LNCAP (cell line): ENCODE measurements around the gene MRGPRF.

Source experiments
- TF ChIP-seq, protein P1 (sequence below): fragments of 450-650 bp; IDR thresholded peaks from 2 replicates; pipeline ENCODE4 v1.5.1; 2017; ENCODE audit warnings: mild to moderate bottlenecking

MRGPRF gene, protein sequence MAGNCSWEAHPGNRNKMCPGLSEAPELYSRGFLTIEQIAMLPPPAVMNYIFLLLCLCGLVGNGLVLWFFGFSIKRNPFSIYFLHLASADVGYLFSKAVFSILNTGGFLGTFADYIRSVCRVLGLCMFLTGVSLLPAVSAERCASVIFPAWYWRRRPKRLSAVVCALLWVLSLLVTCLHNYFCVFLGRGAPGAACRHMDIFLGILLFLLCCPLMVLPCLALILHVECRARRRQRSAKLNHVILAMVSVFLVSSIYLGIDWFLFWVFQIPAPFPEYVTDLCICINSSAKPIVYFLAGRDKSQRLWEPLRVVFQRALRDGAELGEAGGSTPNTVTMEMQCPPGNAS

DNA sequence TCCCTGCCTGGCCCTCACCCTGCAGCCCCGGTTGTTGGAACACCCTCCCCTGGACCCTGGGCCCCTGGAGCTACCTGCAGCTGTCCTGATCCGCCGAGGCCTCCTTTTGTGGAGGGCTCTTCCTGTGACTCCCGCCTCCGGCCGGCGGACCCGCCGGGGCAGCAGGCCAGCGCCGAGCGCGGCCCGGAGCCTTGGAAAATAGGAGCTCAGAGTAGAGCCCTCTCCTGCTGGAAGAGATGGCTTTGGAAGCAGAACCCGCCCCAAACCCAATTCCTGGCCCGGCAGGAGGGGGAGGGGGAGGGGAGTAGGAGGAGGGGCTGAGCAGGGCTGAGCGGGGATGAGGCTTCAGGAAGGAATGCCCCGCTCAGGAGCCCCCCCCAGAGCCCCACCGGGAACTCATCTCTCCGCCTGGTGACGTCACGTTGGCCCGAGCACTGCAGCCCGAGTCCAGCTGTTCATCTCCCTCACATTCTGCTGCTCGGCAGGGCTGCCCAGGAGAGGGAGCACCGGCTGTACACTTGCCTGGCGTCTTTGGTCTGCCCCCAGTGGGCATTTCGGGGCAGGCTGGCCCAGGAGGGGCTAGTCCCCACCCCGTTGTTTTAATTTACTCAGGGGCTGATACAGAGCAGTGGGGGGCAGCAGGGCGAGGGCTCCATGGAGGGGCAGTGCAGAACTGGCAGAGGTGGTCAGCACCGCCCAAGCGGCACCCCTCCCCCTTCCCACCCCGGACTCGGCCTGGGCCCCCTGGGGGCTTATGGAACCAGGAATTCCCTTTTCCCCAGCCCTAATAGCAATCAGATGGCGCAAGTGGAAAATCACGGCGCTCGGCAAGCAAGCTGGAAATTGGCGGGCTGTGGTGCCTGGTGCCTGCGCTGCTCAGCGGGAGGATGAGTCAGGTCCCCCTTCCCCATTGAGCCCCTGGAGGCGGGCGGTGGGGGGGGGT, at the start of gene MRGPRF:
TSS of gene MRGPRF (minus strand) at position 238 of the 943 bp plus-strand sequence. CDS start 3,345 bp downstream, outside the sequence.
- TF ChIP-seq, protein P1, sequence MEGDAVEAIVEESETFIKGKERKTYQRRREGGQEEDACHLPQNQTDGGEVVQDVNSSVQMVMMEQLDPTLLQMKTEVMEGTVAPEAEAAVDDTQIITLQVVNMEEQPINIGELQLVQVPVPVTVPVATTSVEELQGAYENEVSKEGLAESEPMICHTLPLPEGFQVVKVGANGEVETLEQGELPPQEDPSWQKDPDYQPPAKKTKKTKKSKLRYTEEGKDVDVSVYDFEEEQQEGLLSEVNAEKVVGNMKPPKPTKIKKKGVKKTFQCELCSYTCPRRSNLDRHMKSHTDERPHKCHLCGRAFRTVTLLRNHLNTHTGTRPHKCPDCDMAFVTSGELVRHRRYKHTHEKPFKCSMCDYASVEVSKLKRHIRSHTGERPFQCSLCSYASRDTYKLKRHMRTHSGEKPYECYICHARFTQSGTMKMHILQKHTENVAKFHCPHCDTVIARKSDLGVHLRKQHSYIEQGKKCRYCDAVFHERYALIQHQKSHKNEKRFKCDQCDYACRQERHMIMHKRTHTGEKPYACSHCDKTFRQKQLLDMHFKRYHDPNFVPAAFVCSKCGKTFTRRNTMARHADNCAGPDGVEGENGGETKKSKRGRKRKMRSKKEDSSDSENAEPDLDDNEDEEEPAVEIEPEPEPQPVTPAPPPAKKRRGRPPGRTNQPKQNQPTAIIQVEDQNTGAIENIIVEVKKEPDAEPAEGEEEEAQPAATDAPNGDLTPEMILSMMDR: no peak

DNA sequence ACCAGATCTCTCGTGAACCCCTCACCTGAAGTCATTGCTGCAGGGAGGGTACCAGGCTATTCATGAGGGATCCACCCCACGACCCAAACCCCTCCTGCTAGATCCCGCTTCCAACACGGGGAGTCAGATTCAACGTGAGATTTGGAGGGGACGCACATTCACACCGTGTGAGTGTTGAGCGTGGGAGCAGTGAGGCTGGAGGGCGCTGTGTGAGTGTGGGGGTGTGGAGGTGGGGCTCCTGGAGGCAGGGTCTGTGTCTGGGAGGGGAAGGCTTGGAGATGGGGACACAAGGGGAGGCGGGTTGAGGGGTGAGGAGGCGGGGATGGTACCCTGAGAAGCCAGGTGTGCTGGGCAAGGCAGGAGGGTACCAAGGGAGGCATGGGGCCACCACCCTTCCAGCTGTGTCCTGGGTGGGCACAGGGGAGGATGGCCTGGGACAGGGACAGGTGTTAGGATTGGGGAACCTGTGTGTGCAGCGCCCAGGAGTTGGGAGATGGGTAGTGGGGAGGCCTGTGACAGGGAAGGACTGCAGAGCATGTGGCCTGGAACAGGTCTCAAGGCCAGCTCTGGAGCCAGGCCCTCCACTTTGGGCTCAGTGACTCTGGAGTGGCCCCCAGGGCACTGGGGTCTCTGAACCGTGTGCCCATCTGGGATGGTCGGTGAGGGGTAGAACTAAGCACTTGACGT, 49.3 kb upstream of the MRGPRF start:
- TF ChIP-seq, protein P1: no peak

DNA sequence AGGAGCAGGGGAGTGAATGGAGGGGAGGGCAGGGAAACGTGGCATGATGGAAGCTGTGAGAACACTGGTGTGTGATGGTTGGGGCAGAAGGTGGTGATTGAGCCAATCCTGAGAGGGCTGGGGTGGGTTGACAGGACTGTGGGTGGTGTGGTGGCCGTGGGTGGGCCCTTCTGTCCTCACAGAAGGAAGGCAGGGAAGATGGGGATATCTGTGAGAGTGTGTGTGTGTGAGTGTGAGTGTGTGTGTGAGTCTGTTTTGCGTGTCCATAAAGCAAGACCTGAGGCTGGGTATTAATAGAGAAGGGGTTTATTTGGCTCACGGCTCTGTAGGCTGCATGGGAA, 48.6 kb upstream of the MRGPRF start:
- TF ChIP-seq, protein P1: no peak

DNA sequence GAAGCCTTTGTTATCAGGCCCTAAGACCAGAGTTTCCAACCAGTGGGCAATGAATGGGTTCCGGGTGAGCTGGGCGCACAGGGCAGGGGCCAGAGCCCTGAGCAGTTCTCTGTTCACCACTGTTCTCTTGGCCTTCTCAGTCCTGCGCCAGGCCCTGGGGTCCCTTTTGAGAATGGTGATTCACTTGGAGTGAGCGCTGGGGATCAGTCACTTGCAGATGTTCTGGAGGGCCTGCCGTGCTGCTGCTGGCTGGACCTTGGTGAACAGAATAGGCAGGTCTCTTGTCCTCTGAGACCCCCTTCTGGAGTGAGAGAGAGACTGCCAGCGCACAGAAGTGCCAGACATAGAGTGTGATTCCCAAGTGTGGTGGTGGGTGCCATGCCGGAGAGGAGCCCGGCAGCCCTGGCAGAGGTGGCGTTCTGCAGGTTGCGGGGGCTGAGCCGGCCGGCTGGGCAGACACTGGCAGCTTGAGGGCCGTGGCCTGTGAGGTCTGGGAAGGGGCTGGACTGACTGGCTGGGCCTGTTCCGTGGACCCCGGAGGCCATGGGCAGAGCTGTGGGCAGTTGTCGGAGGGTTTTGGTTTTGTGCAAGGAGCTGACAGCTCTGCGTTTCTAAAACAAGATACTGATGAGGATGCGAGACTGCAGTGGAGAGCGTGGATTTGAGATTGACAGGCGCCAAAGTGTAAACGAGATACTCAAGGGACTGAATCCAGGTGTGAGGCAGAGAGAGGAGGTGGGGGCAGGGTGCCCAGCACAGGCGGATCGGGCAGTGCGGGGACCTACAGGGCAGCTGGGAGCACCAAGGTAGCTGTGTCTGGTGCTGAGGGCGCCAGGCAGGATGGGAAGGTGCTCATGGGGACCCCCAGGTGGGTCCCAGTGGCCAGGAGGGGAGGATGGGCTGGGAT, 48.0 kb upstream of the MRGPRF start:
- TF ChIP-seq, protein P1: no peak

DNA sequence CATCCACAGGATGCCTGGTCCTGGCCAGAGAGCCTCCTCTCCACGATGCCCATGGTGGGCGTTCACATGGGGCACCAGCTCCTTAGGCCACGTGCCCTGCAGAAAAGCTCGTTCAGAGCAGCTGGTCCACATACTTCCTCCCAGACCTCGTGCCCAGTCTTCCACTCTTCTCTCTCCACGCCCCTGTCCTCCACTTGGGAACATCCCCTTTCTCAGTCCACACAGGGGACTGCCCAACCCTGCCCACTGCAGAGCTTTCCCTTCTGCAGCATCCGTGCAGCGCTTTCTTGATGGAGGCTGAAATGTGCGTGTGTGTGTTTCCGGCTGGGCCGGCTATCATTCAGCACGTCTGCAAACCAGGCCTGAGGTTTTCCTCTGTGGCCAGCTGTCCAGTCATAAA, 46.9 kb upstream of the MRGPRF start:
- TF ChIP-seq, protein P1: no peak

DNA sequence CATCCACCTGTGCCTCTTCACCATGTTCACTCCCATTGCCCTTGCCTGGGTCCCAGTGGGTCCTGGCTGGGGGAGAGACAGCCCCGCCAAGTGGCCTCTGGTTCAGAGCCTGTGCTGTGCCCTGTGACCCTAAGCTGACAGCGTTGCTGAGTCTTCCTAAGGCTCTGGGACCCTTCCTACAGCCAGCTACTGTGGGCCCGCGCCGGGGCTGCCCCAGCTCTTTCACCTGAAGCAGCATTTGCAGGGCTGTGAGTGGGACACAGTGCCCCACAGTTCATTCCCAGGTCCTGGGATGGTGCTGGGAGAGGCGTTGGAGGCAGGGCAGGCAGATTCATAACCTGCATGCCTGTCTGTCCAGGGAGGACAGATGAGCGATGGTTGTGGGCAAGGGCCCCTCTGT, 46.4 kb upstream of the MRGPRF start:
- TF ChIP-seq, protein P1: no peak
